ENCODE data around the gene NCBP2L. TPM values are rescaled to one million over a fixed set of nuclear protein-coding genes. Genes with fewer than 3 reads are reported as not detected.

The NCBP2L gene
- total RNA-seq, 1 donor from 2014 or later, result not detected

- TF ChIP-seq CTCF (IDR thresholded peaks at IDR 0.05; ENCODE audit: borderline replicate concordance), result no peak
- DNase-seq, result peak; percentile 87
- Histone ChIP-seq H3K4me1 (peaks cover 91% of the 10 kb centered on the region), H3K27ac (replicated peaks) (peak overlapping the region; percentile 80), H3K36me3 (no peaks in the 10 kb centered on the region), H3K4me3 (peak overlapping the region; percentile 6), H3K9me3 (replicated peaks) (no peaks in the 10 kb centered on the region), H3K27me3 (ENCODE audit: low read depth) (no peaks in the 10 kb centered on the region)
- intact Hi-C loops (cut with micrococcal nuclease), result loop anchor here (5.0 kb wide), 1 partner anchor 35 kb away; no protein-coding TSS in a partner anchor
These were observed 45.6 kb upstream of the NCBP2L start for GRCh38 chrX:107731831-107732502.

- H3K9me3 ChIP-seq (replicated peaks), result no peaks in the 10 kb centered on the region
- no peak for TF ChIP-seq CTCF (IDR thresholded peaks at IDR 0.05; ENCODE audit: borderline replicate concordance)
These were observed 43.8 kb upstream of the NCBP2L start for GRCh38 chrX:107733686-107734085.

GRCh38 chrX:107734646-107735045 is 42.9 kb upstream of the NCBP2L start:
- intact Hi-C loops (cut with micrococcal nuclease), result loop anchor here (5.0 kb wide), 1 partner anchor 33 kb away; no protein-coding TSS in a partner anchor
- no peaks in the 10 kb centered on the region for H3K9me3 ChIP-seq (replicated peaks)
- no peak for DNase-seq
- no peak overlapping the region for H3K4me3 ChIP-seq
- H3K27me3 ChIP-seq (ENCODE audit: low read depth), result no peaks in the 10 kb centered on the region
- TF ChIP-seq CTCF (IDR thresholded peaks at IDR 0.05; ENCODE audit: borderline replicate concordance), result no peak
- H3K4me1 ChIP-seq, result peaks cover 91% of the 10 kb centered on the region
- no peaks in the 10 kb centered on the region for H3K36me3 ChIP-seq
- peak overlapping the region; percentile 80 for H3K27ac ChIP-seq (replicated peaks)

More at GRCh38 chrX:107733686-107734085, 43.8 kb upstream of the NCBP2L start:
- Histone ChIP-seq H3K4me1 (peaks cover 91% of the 10 kb centered on the region), H3K27me3 (ENCODE audit: low read depth) (no peaks in the 10 kb centered on the region), H3K27ac (replicated peaks) (peak overlapping the region; percentile 80), H3K4me3 (no peak overlapping the region), H3K36me3 (no peaks in the 10 kb centered on the region)
- no peak for DNase-seq
- intact Hi-C loops (cut with micrococcal nuclease), result loop anchor here (5.0 kb wide), 1 partner anchor 34 kb away; no protein-coding TSS in a partner anchor

- peaks cover 92% of the 10 kb centered on the region for H3K4me1 ChIP-seq
- DNase-seq, result no peak
- no peak for TF ChIP-seq CTCF (IDR thresholded peaks at IDR 0.05; ENCODE audit: borderline replicate concordance)
- H3K27ac ChIP-seq (replicated peaks), result peak overlapping the region; percentile 80
- no peak overlapping the region for H3K4me3 ChIP-seq
- H3K9me3 ChIP-seq (replicated peaks), result no peaks in the 10 kb centered on the region
- no peaks in the 10 kb centered on the region for H3K36me3 ChIP-seq
- no peaks in the 10 kb centered on the region for H3K27me3 ChIP-seq (ENCODE audit: low read depth)
- intact Hi-C loops (cut with micrococcal nuclease), result no loop called here
These were observed 40.6 kb upstream of the NCBP2L start for GRCh38 chrX:107736781-107737531.

GRCh38 chrX:107738272-107738671 is 39.3 kb upstream of the NCBP2L start:
- H3K4me3 ChIP-seq, result no peak overlapping the region
- no peaks in the 10 kb centered on the region for H3K27me3 ChIP-seq (ENCODE audit: low read depth)
- peak overlapping the region; percentile 80 for H3K27ac ChIP-seq (replicated peaks)
- DNase-seq, result peak; percentile 30
- intact Hi-C loops (cut with micrococcal nuclease), result no loop called here
- no peaks in the 10 kb centered on the region for H3K9me3 ChIP-seq (replicated peaks)
- TF ChIP-seq CTCF (IDR thresholded peaks at IDR 0.05; ENCODE audit: borderline replicate concordance), result no peak
- peaks cover 90% of the 10 kb centered on the region for H3K4me1 ChIP-seq
- no peaks in the 10 kb centered on the region for H3K36me3 ChIP-seq

Data from left ventricle myocardium inferior (tissue), 1 donor.